Liver (tissue), 3 donors: Measurements from ENCODE around the gene DNAAF8.

Experiments used
- GABPA ChIP-seq, 2 donors: IDR thresholded peaks in 1 of 2; conservative IDR thresholded peaks in 1 of 2; 2 replicates each; pipeline ENCODE4 v1.6.1; 2016; ENCODE audit warnings: antibody characterized with exemption in 2 of 2, mild to moderate bottlenecking in 1 of 2, moderate library complexity in 1 of 2
- TF ChIP-seq, protein P1 (sequence below): fragments of 150-350 bp; IDR thresholded peaks from 2 replicates; pipeline ENCODE4 v1.5.1; 2017; ENCODE audit warnings: improper control_type of control experiment, low read depth, low read length; ENCODE audit not compliant: missing input control
- donor health status: healthy.
- donor health status: healthy.

DNA sequence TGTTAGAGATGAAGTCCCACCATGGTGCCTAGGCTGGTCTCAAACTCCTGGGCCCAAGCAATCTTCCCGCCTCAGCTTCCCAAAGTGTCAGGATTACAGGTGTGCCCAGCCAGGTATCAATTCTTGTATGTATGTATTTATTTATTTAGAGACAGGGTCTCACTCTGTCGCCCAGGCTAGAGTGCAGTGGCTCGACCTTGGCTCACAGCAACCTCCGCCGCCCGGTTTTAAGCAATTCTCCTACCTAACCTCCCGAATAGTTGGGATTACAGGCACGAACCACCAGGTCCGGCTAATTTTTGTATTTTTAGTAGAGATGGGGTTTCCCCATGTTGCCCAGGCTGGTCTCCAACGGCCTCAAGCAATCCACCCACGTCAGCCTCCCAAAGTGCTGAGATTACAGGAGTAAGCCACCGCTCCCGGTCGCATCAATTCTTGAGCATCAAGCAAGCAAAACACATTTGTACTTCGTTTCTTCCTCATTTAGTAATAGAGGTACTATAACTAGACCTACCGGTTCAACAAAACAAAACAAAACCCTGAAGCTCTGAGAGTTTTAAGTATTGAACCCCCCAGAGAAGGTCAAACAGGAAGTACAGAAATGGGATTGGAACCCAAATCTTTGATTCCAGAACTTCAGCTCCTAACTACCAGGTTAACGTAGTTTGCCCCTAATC lies 33.7 kb downstream of the DNAAF8 start:
- TF ChIP-seq, protein P1, sequence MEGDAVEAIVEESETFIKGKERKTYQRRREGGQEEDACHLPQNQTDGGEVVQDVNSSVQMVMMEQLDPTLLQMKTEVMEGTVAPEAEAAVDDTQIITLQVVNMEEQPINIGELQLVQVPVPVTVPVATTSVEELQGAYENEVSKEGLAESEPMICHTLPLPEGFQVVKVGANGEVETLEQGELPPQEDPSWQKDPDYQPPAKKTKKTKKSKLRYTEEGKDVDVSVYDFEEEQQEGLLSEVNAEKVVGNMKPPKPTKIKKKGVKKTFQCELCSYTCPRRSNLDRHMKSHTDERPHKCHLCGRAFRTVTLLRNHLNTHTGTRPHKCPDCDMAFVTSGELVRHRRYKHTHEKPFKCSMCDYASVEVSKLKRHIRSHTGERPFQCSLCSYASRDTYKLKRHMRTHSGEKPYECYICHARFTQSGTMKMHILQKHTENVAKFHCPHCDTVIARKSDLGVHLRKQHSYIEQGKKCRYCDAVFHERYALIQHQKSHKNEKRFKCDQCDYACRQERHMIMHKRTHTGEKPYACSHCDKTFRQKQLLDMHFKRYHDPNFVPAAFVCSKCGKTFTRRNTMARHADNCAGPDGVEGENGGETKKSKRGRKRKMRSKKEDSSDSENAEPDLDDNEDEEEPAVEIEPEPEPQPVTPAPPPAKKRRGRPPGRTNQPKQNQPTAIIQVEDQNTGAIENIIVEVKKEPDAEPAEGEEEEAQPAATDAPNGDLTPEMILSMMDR, result no peak
- no peak for TF ChIP-seq GABPA (IDR thresholded peaks at IDR 0.05 in 1 of 2, conservative IDR thresholded peaks at IDR 0.05 in 1 of 2)
